ENCODE measurements around the gene ACAP3. TPM values are rescaled to one million over a fixed set of nuclear protein-coding genes. Genes with fewer than 3 reads are reported as not detected.

The ACAP3 gene
- total and polyA plus RNA-seq, 4 donors, result 2.7 to 24.8 (median 15.0) TPM

GRCh38 chr1:1292851-1293250 is 14.9 kb downstream of the ACAP3 start:
- no peak for DNase-seq (ENCODE audit: low spot score)
- Histone ChIP-seq H3K36me3 (ENCODE audit: control insufficient read depth in 4 of 4, insufficient read depth in 3 of 4, low read depth in 1 of 4, low read length in 3 of 4) (peaks cover 0 to 12% (median 2%) of the 10 kb centered on the region in 4 donors), H3K4me3 (ENCODE audit: low read depth in 1 of 3, low read length in 3 of 3) (no peak overlapping the region), H3K9ac (ENCODE audit: low read depth in 1 of 2, low read length in 2 of 2) (no peak overlapping the region), H3K27ac (ENCODE audit: low read depth in 1 of 2, low read length in 2 of 2) (no peak overlapping the region), H3K27me3 (ENCODE audit: control insufficient read depth in 4 of 4, insufficient read depth in 4 of 4, low read length in 3 of 4) (no peaks in the 10 kb centered on the region), H3K9me3 (ENCODE audit: control insufficient read depth in 4 of 4, low read length in 3 of 4) (no peaks in the 10 kb centered on the region), H3K4me1 (ENCODE audit: control insufficient read depth in 4 of 4, insufficient read depth in 4 of 4, low read length in 3 of 4) (peaks cover 0 to 13% (median 7%) of the 10 kb centered on the region in 4 donors)
- WGBS, result 92% methylated on average over 18 of the region's 18 CpGs
- TF ChIP-seq TAF1 (conservative IDR thresholded peaks at IDR 0.05) (no peak), MAX (IDR thresholded peaks at IDR 0.05) (no peak), SP1 (IDR thresholded peaks at IDR 0.05) (no peak), FOXA1 (IDR thresholded peaks at IDR 0.05) (no peak), HNF4A (conservative IDR thresholded peaks at IDR 0.05) (no peak), GABPA (IDR thresholded peaks at IDR 0.05 in 1 of 2, conservative IDR thresholded peaks at IDR 0.05 in 1 of 2) (no peak), RXRA (IDR thresholded peaks at IDR 0.05) (no peak), YY1 (IDR thresholded peaks at IDR 0.05) (no peak), REST (IDR thresholded peaks at IDR 0.05) (no peak), ZBTB33 (IDR thresholded peaks at IDR 0.05) (no peak), HNF4G (IDR thresholded peaks at IDR 0.05) (no peak), NR2F2 (IDR thresholded peaks at IDR 0.05) (no peak), FOXA2 (IDR thresholded peaks at IDR 0.05) (no peak), RAD21 (IDR thresholded peaks at IDR 0.05) (no peak), JUND (IDR thresholded peaks at IDR 0.05) (no peak), EGR1 (IDR thresholded peaks at IDR 0.05; ENCODE audit: low read depth in 2 of 2) (no peak), CTCF (IDR thresholded peaks at IDR 0.05; ENCODE audit: low read depth, low read length, missing input control) (no peak), ATF3 (IDR thresholded peaks at IDR 0.05) (no peak)

All from liver (tissue), 9 donors.